Esophagus muscularis mucosa (tissue), 4 donors: ENCODE data around the gene HNF1A. TPM values are rescaled to one million over a fixed set of nuclear protein-coding genes. Genes with fewer than 3 reads are reported as not detected.

ENCODE experiments used
- DNase-seq: peaks from one replicate; pipeline ENCODE4 v3.0.0-alpha.2; 2017; ENCODE audit errors: extremely low spot score
- H3K27ac ChIP-seq, 4 donors: fragments of 200-600 bp; sonication (generic); replicated peaks in 1 of 4; 1 replicate in 3 of 4; 2 replicates in 1 of 4; pipeline ENCODE4 v1.5.1; 2016 to 2019; ENCODE audit warnings: mild to moderate bottlenecking in 1 of 4
- H3K27me3 ChIP-seq, 4 donors: fragments of 200-600 bp; sonication (generic); one replicate each; pipeline versions ENCODE4 v1.5.1 to v1.6.0; 2016 to 2019
- H3K36me3 ChIP-seq, 4 donors: fragments of 200-600 bp; sonication (generic); one replicate each; pipeline ENCODE4 v1.5.1; 2016 to 2019
- H3K4me1 ChIP-seq, 4 donors: fragments of 200-600 bp; sonication (generic); one replicate each; pipeline ENCODE4 v1.5.1; 2016 to 2019
- H3K4me3 ChIP-seq, 4 donors: fragments of 200-600 bp; sonication (generic); 1 replicate in 2 of 4; 2 replicates in 2 of 4; pipeline ENCODE4 v1.5.1; 2016 to 2019; ENCODE audit warnings: mild to moderate bottlenecking in 4 of 4, moderate library complexity in 1 of 4
- H3K9me3 ChIP-seq, 4 donors: fragments of 200-600 bp; sonication (generic); 1 replicate in 3 of 4; 2 replicates in 1 of 4; pipeline ENCODE4 v1.5.1; 2016 to 2019
- EP300 ChIP-seq: sonication (generic); formaldehyde crosslinking; IDR thresholded peaks from one replicate; pipeline ENCODE4 v1.6.1; 2017; ENCODE audit warnings: antibody characterized with exemption
- POLR2A ChIP-seq: fragments of 450-650 bp; IDR thresholded peaks from one replicate; pipeline ENCODE4 v1.6.1; 2017; ENCODE audit warnings: antibody characterized with exemption, moderate library complexity, mild to moderate bottlenecking, low read depth
- POLR2AphosphoS5 ChIP-seq, 2 donors: sonication (generic); formaldehyde crosslinking; IDR thresholded peaks; one replicate each; pipeline ENCODE4 v1.6.1; 2017; ENCODE audit warnings: antibody characterized with exemption in 2 of 2
- WGBS: methylation state at CpG from one replicate; pipeline ENCODE4 v1.1.5; 2018; 5-methylcytosine and 5-hydroxymethylcytosine counted together
- intact Hi-C: fragments of 100-400 bp; cut with DNase I; formaldehyde crosslinking; loops from one replicate; pipeline ENCODE4 v1.15.1; 2023
- total RNA-seq, 4 donors: library from RNA; depleted of rRNA; stranded (reverse); fragments of >200 nt; gene quantifications; one replicate each; pipeline versions ENCODE4 v1.1.0 to v1.2.1, GENCODE V29; 2016
- TF ChIP-seq, protein P1 (sequence below), 3 experiments: fragments of 200-600 bp in 2 of 3; fragments of 450-650 bp in 1 of 3; sonication (generic) in 2 of 3; IDR thresholded peaks; one replicate each; pipeline ENCODE4 v1.5.1; 2017 to 2019; ENCODE audit warnings: antibody characterized with exemption in 3 of 3, mild to moderate bottlenecking in 2 of 3, moderate library complexity in 1 of 3

Gene HNF1A
- total RNA-seq, 4 donors from 2014 or later = not detected

DNA sequence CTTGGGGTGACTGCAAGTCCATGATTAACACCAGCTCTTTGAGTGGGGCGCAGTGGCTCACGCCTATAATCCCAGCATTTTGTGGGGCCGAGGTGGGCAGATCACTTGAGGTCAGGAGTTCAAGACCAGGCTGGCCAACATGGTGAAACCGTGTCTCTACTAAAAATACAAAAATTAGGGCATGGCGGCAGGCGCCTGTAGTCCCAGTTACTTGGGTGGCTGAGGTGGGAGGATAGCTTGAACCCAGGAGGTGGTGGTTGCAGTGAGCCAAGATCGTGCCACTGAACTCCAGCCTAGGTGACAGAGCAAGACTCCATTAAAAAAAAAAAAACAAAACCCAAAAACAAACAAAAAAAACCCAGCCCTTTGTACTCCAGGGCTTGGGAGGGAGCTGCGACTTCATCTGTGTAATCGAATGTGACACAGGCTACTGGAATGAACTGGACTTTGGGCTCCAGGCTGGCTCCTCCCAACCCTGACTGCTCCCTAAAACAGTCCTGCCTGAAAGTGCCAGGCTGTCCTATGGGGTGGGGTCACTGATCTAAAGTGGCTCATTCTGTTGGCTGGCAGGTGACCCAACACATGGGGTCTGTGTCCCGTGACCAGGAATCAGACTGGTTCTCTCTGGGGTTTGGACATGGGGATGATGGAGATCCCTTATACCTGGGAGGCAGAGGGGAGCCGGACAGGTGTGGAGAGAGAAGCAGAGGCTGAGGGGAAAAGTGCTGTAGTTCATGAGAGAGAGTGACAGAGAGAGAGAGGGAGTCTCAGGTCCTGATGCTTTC, 47.3 kb downstream of the HNF1A start:
- peaks cover 0 to 5% (median 2%) of the 10 kb centered on the region in 4 donors for H3K36me3 ChIP-seq
- intact Hi-C loops = no loop called here
- no peak overlapping the region for H3K4me3 ChIP-seq
- H3K27me3 ChIP-seq = no peaks in the 10 kb centered on the region
- 95% methylated on average over 11 of the region's 11 CpGs for WGBS
- no peak for DNase-seq
- no peaks in the 10 kb centered on the region for H3K4me1 ChIP-seq
- no peak overlapping the region for H3K27ac ChIP-seq
- no peaks in the 10 kb centered on the region for H3K9me3 ChIP-seq
- TF ChIP-seq EP300 (no peak), POLR2A (no peak), POLR2AphosphoS5 (IDR thresholded peaks at IDR 0.05) (no peak)
- TF ChIP-seq, protein P1, sequence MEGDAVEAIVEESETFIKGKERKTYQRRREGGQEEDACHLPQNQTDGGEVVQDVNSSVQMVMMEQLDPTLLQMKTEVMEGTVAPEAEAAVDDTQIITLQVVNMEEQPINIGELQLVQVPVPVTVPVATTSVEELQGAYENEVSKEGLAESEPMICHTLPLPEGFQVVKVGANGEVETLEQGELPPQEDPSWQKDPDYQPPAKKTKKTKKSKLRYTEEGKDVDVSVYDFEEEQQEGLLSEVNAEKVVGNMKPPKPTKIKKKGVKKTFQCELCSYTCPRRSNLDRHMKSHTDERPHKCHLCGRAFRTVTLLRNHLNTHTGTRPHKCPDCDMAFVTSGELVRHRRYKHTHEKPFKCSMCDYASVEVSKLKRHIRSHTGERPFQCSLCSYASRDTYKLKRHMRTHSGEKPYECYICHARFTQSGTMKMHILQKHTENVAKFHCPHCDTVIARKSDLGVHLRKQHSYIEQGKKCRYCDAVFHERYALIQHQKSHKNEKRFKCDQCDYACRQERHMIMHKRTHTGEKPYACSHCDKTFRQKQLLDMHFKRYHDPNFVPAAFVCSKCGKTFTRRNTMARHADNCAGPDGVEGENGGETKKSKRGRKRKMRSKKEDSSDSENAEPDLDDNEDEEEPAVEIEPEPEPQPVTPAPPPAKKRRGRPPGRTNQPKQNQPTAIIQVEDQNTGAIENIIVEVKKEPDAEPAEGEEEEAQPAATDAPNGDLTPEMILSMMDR (IDR thresholded peaks at IDR 0.05) = no peak

DNA sequence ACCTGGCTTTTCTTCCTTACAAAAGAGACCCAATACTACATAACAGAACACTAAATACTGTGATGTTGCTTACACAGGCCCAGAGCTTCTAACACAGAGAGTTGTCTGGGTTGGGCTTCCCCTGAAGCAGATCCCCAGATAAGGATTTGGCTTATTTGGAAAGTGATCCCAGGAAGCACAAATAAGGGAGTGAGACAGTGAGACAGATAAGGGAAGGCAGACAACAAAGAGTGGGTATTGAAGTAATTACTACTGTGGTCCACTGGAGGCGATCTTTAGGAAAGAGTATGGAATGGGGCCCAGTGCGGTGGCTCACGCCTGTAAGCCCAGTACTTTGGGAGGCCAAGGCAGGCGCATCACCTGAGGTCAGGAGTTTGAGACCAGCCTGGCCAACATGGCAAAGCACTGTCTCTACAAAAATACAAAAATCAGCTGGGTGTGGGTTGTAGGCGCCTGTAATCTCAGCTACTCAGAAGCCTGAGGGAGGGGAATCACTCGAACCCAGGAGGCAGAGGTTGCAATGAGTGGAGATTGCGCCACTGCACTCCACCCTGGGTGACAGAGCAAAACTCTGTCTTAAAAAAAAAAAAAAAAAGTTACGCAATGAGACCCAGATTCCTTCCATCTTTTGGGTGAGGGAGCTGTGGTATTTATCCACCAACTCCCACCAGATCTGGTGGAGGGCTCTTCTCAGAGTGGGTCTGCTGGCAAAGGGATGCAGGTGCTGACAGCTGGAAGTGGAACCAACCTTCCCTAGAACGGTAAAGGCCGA, 48.1 kb downstream of the HNF1A start:
- Histone ChIP-seq H3K27me3 (no peaks in the 10 kb centered on the region), H3K4me1 (no peaks in the 10 kb centered on the region), H3K4me3 (no peak overlapping the region), H3K27ac (no peak overlapping the region), H3K9me3 (no peaks in the 10 kb centered on the region), H3K36me3 (peaks cover 0 to 5% (median 2%) of the 10 kb centered on the region in 4 donors)
- WGBS = 85% methylated on average over 10 of the region's 10 CpGs
- intact Hi-C loops = no loop called here
- TF ChIP-seq POLR2A (no peak), EP300 (no peak), POLR2AphosphoS5 (IDR thresholded peaks at IDR 0.05) (no peak)
- TF ChIP-seq, protein P1 (IDR thresholded peaks at IDR 0.05) = no peak
- DNase-seq = no peak

DNA sequence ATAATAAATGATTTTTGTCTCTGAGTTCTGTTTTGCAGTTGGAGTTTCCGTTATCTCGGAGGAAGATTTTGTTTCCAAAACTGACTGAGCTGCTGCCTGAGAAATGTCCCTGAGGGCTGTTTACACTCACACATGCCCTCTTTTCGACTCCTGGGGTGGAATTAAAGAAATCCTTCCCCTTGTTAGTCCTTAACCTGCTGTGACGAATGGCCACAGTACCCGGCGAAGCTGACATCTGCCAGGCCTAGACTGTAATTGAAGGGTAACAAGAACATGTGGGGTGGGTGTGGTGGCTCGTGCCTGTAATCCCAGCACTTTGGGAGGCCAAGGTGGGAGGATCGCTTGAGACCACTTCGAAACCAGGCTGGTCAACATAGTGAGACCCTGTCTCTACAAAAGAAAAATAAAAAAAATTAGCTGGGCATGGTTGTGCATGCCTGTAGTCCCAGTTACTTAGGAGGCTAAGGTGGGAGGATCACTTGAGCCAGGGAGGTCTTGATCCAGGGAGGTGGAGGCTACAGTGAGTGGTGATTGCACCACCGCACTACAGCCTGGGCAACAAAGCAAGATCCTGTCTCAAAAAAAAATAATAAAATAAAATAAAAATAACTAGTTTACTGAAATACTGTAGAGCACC, 52.4 kb downstream of the HNF1A start:
- H3K36me3 ChIP-seq = peaks cover 0 to 5% (median 2%) of the 10 kb centered on the region in 4 donors
- no peak for DNase-seq
- H3K4me3 ChIP-seq = no peak overlapping the region
- H3K4me1 ChIP-seq = no peaks in the 10 kb centered on the region
- H3K27ac ChIP-seq = no peak overlapping the region
- TF ChIP-seq POLR2A = no peak
- intact Hi-C loops = no loop called here
- WGBS = 72% methylated on average over 10 of the region's 10 CpGs
- no peaks in the 10 kb centered on the region for H3K9me3 ChIP-seq
- H3K27me3 ChIP-seq = peaks cover 0 to 5% (median 0%) of the 10 kb centered on the region in 4 donors

DNA sequence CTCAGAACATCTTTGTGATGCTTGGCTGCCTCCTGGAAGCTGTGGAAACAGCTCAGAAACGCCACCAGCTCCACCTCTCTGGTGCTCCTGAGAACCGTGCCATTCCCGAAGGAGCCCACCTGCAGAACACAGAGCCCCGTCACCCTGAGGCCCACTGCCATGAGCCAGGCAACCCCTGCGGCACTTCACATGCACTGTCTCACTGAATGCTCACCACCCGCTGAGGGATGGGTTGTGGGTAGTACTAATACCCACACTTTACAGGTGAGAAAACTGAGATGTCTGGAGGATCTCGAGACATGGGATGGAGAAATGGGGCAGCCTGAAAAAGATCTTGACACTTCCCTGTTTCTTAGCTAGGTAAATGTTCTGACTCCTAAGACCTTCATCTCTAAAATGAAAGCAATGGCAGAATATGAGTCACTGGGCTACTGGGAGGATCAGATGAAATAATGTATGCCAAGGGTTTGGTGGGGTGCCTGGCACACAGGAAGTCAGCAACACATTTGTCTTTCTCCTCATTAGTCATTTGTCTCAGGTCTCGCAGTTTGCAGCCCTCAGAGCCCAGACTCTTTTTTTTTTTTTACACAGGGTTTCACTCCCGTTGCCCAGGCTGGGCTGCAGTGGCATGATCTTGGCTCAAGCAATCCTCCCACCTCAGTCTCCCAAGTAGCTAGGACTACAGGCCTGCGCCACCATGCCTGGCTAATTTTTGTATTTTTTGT, 55.4 kb downstream of the HNF1A start:
- 81% methylated on average over 10 of the region's 10 CpGs for WGBS
- no peak for DNase-seq
- TF ChIP-seq POLR2A (no peak), EP300 (no peak), POLR2AphosphoS5 (IDR thresholded peaks at IDR 0.05) (no peak)
- TF ChIP-seq, protein P1 (IDR thresholded peaks at IDR 0.05) = no peak

More for the DNA sequence above, 55.4 kb downstream of the HNF1A start:
- H3K4me1 ChIP-seq = peaks cover 0 to 4% (median 0%) of the 10 kb centered on the region in 4 donors
- H3K27me3 ChIP-seq = peaks cover 0 to 25% (median 0%) of the 10 kb centered on the region in 4 donors
- peaks cover 0 to 5% (median 0%) of the 10 kb centered on the region in 4 donors for H3K36me3 ChIP-seq
- no peak overlapping the region for H3K27ac ChIP-seq
- no peak overlapping the region for H3K4me3 ChIP-seq
- intact Hi-C loops = no loop called here
- H3K9me3 ChIP-seq = no peaks in the 10 kb centered on the region
